Effector CD8-positive, alpha-beta T cell (primary cell): Measurements from ENCODE around the gene PPP3CB.

ENCODE experiments used
- DNase-seq: peaks from one replicate; lab custom pipeline; 2025; lab: John Stamatoyannopoulos, UW
- total RNA-seq, 4 experiments: gene quantifications; one replicate each; lab custom pipeline; 2026; lab: John Stamatoyannopoulos, UW

PPP3CB gene
- total RNA-seq = 38.7 to 57.1 (median 48.8) reads per million in 4 experiments

- DNase-seq = peak; percentile 89
These were observed at the start of gene PPP3CB for GRCh38 chr10:73495884-73496674. Gene PPP3CB, minus strand, starts transcription at chr10:73496024. Its CDS starts 135 bp downstream, at chr10:73495889.

DNA sequence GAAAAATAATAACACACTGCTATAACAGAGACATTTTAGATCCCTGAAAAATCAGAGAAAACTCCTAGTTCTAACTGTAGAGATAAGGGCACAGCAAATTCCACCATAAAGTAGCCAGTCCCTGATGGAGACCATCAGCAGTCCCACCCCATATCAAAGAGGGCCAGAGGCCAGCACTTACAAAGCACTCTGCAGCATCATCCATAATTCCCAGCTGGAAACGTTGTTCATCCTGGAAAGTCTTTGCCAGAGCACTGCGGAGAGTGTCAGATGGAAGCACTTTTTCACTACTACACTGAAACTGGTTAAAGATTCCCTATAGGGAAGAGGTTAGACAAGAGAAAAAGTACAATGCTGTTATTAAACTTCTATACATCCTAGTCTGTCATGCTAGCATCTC, 49.5 kb upstream of the PPP3CB start:
- DNase-seq = no peak

GRCh38 chr10:73537709-73538108, 41.9 kb upstream of the PPP3CB start:
- DNase-seq = no peak

DNA sequence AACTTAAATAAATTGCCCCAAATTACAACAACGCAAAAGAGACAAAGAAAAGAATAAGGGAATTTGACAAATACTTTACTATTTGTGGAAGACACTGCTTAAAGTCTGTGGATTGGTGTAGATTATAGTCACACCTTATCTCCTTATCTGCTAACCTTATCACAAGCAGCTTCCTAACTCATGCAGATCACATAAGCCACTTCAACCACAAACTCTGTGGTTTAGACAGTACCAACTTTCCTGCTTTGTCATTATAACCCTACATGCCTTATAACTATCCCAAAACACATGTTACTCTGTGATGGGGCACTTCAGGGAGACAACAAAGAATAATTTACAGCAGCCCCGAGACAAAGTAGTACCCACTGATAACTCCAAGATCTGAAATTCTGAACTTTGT, 41.5 kb upstream of the PPP3CB start:
- DNase-seq = no peak

DNA sequence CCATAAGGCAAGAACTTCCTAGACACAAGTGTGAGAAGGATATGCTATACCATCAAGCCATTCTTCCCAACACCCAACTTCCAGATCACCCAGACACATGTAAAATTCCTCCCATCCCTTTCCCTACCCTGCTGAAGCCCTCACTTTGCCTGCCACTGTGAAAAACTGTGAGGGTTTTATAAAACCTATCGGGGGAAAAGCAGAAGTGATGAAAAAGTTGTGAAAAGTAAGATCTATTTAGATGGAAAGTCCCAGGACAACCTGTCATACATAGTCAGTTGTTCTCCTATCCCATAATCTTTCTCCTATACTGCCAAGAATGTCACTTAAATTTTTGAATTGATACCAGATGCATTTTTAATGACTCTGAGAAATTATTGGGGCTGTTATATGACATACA, 39.0 kb upstream of the PPP3CB start:
- no peak for DNase-seq

DNA sequence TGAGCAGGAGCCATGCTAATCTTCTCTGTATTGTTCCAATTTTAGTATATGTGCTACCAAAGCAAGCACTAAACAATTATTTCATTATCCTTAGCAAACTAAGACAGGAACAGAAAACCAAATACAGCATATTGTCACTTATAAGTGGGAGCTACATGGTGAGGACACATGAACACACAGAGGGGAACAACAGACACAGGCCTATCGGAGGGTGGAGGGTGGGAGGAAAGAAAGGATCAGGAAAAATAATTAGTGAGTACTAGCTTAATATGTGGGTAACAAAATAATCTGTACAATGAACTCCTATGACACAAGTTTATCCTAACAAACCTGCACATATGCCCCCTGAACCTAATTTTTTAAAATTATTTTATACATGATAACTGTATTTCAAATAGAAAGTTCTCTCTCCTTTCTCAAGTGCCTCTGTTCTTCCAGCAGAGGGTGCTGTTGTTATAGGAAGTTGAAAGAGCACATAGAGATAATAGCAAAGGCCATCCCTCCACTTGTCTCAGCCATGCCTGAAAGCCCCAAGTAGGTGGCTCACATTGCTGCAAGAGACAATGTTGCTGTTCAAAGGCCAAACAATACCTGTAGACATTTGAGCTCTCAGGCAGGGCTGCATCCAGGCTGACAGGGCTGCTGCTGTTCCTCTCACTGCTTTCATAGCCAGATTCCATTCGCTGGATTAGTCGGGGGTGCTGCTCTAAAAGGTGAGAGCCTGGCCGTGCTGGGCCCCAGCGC, 33.4 kb upstream of the PPP3CB start:
- peak; percentile 19 for DNase-seq

DNA sequence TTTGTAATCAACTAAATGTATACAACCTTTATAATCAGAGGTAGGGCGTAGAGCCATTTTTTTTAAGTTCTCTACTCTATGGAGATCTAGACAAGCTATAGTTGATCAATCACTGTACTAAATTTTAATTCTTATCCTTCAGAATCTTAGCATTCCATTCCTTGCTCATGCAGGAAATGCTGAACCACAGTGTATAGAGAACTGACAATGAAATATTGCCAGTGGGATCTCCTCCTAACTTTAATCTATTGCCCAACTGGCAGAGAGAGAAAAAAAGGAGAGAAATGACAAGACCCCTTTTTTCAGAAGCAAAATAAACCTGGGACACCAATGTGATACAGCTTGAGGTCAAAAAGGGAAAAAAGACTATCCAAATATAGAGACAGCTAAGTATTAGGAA, 26.4 kb upstream of the PPP3CB start:
- DNase-seq = no peak

GRCh38 chr10:73519336-73519735, 23.5 kb upstream of the PPP3CB start:
- DNase-seq = no peak

DNA sequence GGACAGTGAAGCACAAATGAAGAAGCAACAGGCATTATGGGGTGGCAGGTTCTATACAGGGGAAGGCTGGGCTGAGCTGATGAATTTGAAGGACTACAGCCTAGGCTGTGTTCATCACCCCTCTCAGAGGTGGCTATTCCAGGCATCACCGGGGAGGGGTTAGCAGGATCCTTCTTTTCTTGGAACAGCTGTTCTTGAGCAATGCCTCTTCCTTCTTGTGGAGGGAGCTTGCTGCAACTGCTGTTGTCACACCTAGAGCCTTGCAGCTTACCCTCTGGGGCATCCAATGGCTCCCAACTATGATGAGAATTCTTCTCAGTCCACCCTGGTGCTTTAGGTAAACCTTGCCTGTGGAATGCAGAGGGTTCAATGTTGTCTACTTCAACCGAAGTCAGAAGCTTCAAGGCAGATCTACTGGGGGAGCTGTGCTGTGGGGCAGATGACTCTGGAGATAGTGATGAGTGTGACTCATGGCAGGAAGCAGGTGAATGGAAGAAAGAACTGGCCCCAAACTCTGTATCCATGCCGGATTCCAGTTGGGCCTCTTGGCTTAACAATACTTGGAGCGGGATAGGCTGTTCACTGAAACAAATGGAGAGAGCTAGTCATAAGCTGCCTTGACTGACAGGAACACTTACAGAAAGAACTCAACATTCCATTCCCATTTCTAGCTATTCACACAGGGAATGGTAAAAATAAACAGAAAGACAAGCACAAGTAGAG, 21.5 kb upstream of the PPP3CB start:
- no peak for DNase-seq

DNA sequence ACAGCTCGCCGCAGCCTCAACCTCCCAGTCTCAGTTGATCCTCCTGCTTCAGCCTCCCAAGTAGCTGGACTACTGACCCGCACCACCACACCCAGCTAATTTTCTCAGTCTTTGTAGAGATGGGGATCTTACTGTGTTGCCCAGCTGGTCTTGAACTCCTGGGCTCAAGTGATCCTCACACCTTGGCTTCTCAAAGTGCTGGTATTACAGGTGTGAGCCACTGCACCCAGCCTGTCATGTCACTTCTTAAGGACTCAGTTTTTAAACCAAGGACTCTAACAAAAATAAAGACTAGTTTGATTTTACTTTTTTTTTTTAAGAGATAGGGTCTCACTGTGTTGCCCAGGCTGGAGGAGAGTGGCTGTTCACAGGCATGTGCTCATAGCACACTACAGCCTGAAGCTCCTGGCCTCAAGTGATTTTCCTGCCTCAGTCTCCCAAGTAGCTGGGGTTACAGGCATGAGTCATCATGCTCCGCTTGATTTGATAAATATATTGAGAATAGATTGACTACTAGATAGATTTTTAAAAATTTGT, 16.5 kb upstream of the PPP3CB start:
- no peak for DNase-seq

GRCh38 chr10:73509695-73510094, 13.9 kb upstream of the PPP3CB start:
- DNase-seq = no peak

- DNase-seq = no peak
These were observed 10.7 kb upstream of the PPP3CB start for GRCh38 chr10:73506491-73506890.

DNA sequence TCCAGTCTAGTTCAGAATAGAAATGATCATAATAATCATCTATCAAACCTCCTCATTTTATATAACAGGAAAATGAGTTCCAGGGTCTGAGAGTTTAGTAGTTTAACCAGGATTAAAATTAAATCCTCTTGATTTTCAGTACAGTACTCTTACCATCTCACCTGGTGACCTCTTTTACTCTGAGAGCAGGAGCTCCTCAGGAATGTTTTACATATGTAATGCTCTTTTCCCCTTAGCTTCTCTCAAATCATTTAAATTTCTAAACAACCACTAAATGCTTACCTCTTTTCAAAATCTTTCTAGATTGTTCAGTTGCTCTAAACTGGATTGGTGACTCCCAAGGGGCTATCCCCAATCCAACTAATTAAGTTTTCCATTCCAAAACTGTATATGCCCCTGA, 10.2 kb upstream of the PPP3CB start:
- DNase-seq = no peak

DNA sequence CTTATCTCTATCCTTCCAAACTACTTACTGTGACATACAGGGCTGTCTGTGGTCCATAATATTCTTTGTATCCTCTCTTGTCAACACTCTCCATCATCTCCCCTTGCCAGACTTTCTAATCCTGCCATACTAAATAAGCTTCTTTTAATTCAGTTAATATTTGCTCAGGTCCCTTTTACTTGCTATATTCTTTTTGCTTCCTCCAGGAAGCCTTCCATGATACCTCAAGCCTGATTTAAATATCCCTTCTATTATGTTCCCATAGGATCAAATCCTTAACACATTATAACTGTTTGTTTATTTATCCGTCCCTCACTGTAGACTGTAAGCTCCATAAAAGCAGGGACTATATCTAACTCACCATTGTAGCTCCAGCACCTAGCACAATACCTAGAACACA, 7.2 kb upstream of the PPP3CB start:
- DNase-seq = no peak

DNA sequence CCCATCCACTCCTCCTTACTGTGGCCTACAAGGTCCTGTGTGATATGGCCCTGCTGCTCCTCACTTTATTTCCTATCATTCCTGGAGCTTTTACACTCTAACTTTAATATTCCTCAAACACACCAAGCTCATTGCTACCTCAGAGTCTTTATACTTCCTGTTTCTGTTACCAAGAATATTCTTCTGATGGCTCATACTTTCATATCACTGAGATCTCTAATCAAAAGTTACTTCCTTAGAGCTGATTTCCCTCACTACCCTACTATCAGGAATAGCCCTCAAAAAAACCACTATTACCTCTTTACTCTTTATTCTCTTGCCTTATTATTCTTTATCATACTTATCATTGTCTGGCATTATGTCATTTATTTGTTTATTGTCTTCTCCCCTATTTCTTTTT, 5.8 kb upstream of the PPP3CB start:
- no peak for DNase-seq

DNA sequence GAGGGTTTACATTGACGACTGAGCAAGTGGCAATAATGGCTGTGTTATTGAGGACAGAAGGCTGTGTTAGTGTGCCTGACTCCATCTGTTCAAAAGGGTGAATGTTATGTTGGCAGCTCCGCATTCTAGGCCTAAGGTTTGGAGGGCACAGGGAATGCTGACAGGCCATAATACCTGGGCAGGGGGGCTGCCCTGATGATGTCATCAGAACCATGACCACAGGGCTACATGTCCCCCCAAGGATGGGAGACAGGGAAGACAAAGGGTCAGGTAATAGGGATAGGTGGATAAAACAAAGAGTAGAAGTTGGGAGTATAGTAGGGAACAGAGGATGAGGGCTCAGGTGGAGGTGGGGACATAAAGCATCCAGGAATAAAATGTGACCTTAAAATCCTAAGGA, 1.8 kb upstream of the PPP3CB start:
- no peak for DNase-seq

DNA sequence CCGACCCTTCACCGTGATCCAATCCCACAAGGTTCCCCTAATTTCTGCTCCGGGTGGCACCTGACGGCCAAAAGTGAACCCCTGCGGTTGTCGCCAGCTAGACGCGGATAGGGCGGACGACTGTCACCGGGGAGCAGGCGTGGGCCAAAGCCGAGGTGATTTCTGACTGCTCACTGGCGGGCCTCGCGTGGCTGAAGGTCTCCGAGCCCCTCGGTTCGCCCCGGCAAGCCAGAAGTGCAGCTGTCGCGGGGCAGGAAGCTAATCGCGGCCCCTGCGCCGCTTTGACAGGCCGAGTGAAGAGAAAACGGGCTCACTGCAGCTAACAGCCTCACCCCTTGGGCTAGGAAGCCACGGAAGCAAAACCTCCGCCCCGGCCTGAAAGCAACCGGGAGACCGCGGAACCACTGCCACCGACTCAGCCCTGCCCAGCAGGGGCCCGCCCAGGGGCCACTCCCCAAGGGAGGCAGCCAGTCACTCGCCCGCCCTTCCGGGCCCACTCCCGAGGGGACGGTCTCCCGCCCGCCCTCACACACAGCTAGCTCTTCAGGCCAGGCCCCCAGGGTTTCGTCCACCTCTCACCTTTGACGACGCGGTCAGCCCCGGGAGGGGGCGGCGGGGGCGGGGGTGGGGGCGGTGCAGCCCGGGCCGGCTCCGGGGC, 469 bp downstream of the PPP3CB start:
- peak; percentile 78 for DNase-seq

DNA sequence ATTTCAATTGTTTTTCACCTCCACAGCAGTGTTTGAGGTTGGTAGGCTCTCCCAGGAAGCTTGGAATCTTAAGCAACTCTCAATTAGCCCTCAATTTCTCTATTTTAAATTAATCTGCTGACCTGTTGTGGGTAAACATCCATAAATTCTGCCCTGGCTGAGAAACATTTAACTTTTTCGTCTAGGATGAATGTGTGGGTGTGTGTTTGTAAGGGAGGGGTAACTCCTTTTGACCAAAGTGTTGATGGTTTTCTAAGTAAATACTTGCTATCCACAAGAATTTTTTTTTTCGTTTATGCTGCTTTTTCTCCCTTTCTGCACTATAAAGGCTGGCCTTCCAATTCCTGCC, 973 bp downstream of the PPP3CB start:
- DNase-seq = no peak

GRCh38 chr10:73494213-73494612, 1.6 kb downstream of the PPP3CB start:
- no peak for DNase-seq

GRCh38 chr10:73493781-73494180, 2.0 kb downstream of the PPP3CB start:
- DNase-seq = no peak

DNA sequence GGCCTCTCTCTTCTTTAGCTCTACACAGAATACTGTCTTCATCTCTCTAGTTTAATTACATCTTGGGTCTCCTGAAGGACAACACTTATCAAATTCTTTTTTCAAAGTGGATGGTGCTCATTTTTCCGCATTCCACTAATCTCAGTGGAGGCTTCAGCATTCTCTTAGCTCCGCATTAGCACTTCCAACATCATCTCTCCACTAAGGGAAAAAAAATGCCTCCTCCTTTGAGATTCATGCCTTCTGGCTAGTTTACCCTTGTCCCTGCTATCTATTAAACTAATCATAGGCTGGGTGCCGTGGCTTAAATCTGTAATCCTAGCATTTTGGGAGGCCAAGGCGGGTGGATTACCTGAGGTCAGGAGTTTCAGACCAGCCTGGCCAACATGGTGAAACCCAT, 9.2 kb downstream of the PPP3CB start:
- DNase-seq = no peak

DNA sequence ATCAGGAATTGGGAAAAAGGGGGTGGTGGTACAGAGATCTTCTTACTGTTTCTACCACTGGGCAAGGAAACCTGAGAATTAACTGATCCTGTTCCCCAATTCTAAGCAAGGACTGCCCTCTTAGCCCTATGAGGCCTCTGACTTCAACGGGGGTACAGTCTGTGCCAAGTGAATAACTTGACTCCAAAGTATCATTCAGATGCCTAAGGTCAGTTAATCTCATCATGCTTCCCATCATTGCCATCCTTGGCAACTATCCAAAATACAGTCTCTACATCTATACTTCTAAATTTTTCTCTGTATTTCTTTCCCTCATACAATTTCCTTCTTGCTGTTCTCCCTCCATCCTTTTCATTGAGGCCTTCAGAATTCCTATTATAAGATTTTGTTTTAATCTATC, 10.5 kb downstream of the PPP3CB start:
- DNase-seq = no peak
